ENCODE measurements around the gene CDC20B.
A peak's percentile ranks its signal among the peaks of the same experiment; 100 is the strongest.

Gene CDC20B

GRCh38 chr5:55172937-55173686 is at the start of gene CDC20B:
Gene CDC20B (minus strand): TSS chr5:55173177. CDS start chr5:55173000, 177 bp downstream.
- peaks cover 76% of the 10 kb centered on the region for H3K27me3 ChIP-seq (ENCODE audit: control insufficient read depth, insufficient read depth, low read length)

GRCh38 chr5:55222092-55222984 is 49.4 kb upstream of the CDC20B start:
- Histone ChIP-seq H3K9me3 (ENCODE audit: control insufficient read depth, insufficient read depth, low read length) (no peaks in the 10 kb centered on the region), H3K27me3 (ENCODE audit: control insufficient read depth, insufficient read depth, low read length) (peaks cover 95% of the 10 kb centered on the region), H3K4me3 (ENCODE audit: low read depth, low read length) (peak overlapping the region; percentile 32)

More at GRCh38 chr5:55172937-55173686, at the start of gene CDC20B:
- Histone ChIP-seq H3K4me1 (ENCODE audit: control insufficient read depth, insufficient read depth, low read length) (no peaks in the 10 kb centered on the region), H3K9ac (ENCODE audit: low read depth, low read length) (no peak within 1 kb of the TSS), H3K9me3 (ENCODE audit: control insufficient read depth, insufficient read depth, low read length) (no peaks in the 10 kb centered on the region), H3K4me3 (ENCODE audit: low read depth, low read length) (peak within 1 kb of the TSS; percentile 49), H3K36me3 (ENCODE audit: control insufficient read depth, insufficient read depth, low read length) (no peaks in the 10 kb centered on the region)

GRCh38 chr5:55220433-55221185 is 47.6 kb upstream of the CDC20B start:
- Histone ChIP-seq H3K36me3 (ENCODE audit: control insufficient read depth, insufficient read depth, low read length) (no peaks in the 10 kb centered on the region), H3K9me3 (ENCODE audit: control insufficient read depth, insufficient read depth, low read length) (no peaks in the 10 kb centered on the region), H3K4me1 (ENCODE audit: control insufficient read depth, insufficient read depth, low read length) (peaks cover 3% of the 10 kb centered on the region), H3K27me3 (ENCODE audit: control insufficient read depth, insufficient read depth, low read length) (peaks cover 89% of the 10 kb centered on the region), H3K9ac (ENCODE audit: low read depth, low read length) (no peak overlapping the region), H3K4me3 (ENCODE audit: low read depth, low read length) (peak overlapping the region; percentile 68)

More at GRCh38 chr5:55222092-55222984, 49.4 kb upstream of the CDC20B start:
- H3K36me3 ChIP-seq (ENCODE audit: control insufficient read depth, insufficient read depth, low read length): no peaks in the 10 kb centered on the region
- H3K9ac ChIP-seq (ENCODE audit: low read depth, low read length): no peak overlapping the region
- peaks cover 3% of the 10 kb centered on the region for H3K4me1 ChIP-seq (ENCODE audit: control insufficient read depth, insufficient read depth, low read length)

GRCh38 chr5:55219770-55220169 is 46.8 kb upstream of the CDC20B start:
- Histone ChIP-seq H3K4me3 (ENCODE audit: low read depth, low read length) (peak overlapping the region; percentile 68), H3K9ac (ENCODE audit: low read depth, low read length) (no peak overlapping the region), H3K36me3 (ENCODE audit: control insufficient read depth, insufficient read depth, low read length) (no peaks in the 10 kb centered on the region), H3K9me3 (ENCODE audit: control insufficient read depth, insufficient read depth, low read length) (no peaks in the 10 kb centered on the region), H3K27me3 (ENCODE audit: control insufficient read depth, insufficient read depth, low read length) (peaks cover 81% of the 10 kb centered on the region), H3K4me1 (ENCODE audit: control insufficient read depth, insufficient read depth, low read length) (peaks cover 3% of the 10 kb centered on the region)

GRCh38 chr5:55218967-55219366 is 46.0 kb upstream of the CDC20B start:
- Histone ChIP-seq H3K9ac (ENCODE audit: low read depth, low read length) (no peak overlapping the region), H3K36me3 (ENCODE audit: control insufficient read depth, insufficient read depth, low read length) (no peaks in the 10 kb centered on the region), H3K9me3 (ENCODE audit: control insufficient read depth, insufficient read depth, low read length) (no peaks in the 10 kb centered on the region), H3K4me1 (ENCODE audit: control insufficient read depth, insufficient read depth, low read length) (peaks cover 3% of the 10 kb centered on the region), H3K4me3 (ENCODE audit: low read depth, low read length) (no peak overlapping the region), H3K27me3 (ENCODE audit: control insufficient read depth, insufficient read depth, low read length) (peaks cover 73% of the 10 kb centered on the region)

GRCh38 chr5:55211184-55211874 is 38.4 kb upstream of the CDC20B start:
- H3K9ac ChIP-seq (ENCODE audit: low read depth, low read length): no peak overlapping the region
- no peaks in the 10 kb centered on the region for H3K36me3 ChIP-seq (ENCODE audit: control insufficient read depth, insufficient read depth, low read length)
- H3K4me3 ChIP-seq (ENCODE audit: low read depth, low read length): no peak overlapping the region
- H3K4me1 ChIP-seq (ENCODE audit: control insufficient read depth, insufficient read depth, low read length): no peaks in the 10 kb centered on the region
- no peaks in the 10 kb centered on the region for H3K9me3 ChIP-seq (ENCODE audit: control insufficient read depth, insufficient read depth, low read length)
- H3K27me3 ChIP-seq (ENCODE audit: control insufficient read depth, insufficient read depth, low read length): peaks cover 4% of the 10 kb centered on the region

GRCh38 chr5:55205001-55205400 is 32.0 kb upstream of the CDC20B start:
- no peak overlapping the region for H3K9ac ChIP-seq (ENCODE audit: low read depth, low read length)
- H3K4me3 ChIP-seq (ENCODE audit: low read depth, low read length): no peak overlapping the region
- H3K9me3 ChIP-seq (ENCODE audit: control insufficient read depth, insufficient read depth, low read length): no peaks in the 10 kb centered on the region
- H3K36me3 ChIP-seq (ENCODE audit: control insufficient read depth, insufficient read depth, low read length): no peaks in the 10 kb centered on the region
- no peaks in the 10 kb centered on the region for H3K4me1 ChIP-seq (ENCODE audit: control insufficient read depth, insufficient read depth, low read length)
- H3K27me3 ChIP-seq (ENCODE audit: control insufficient read depth, insufficient read depth, low read length): peaks cover 4% of the 10 kb centered on the region

GRCh38 chr5:55191165-55191564 is 18.2 kb upstream of the CDC20B start:
- Histone ChIP-seq H3K4me3 (ENCODE audit: low read depth, low read length) (no peak overlapping the region), H3K9ac (ENCODE audit: low read depth, low read length) (no peak overlapping the region), H3K4me1 (ENCODE audit: control insufficient read depth, insufficient read depth, low read length) (no peaks in the 10 kb centered on the region), H3K36me3 (ENCODE audit: control insufficient read depth, insufficient read depth, low read length) (no peaks in the 10 kb centered on the region), H3K27me3 (ENCODE audit: control insufficient read depth, insufficient read depth, low read length) (peaks cover 25% of the 10 kb centered on the region), H3K9me3 (ENCODE audit: control insufficient read depth, insufficient read depth, low read length) (no peaks in the 10 kb centered on the region)

- peaks cover 45% of the 10 kb centered on the region for H3K27me3 ChIP-seq (ENCODE audit: control insufficient read depth, insufficient read depth, low read length)
- no peak overlapping the region for H3K9ac ChIP-seq (ENCODE audit: low read depth, low read length)
- H3K36me3 ChIP-seq (ENCODE audit: control insufficient read depth, insufficient read depth, low read length): no peaks in the 10 kb centered on the region
- no peaks in the 10 kb centered on the region for H3K9me3 ChIP-seq (ENCODE audit: control insufficient read depth, insufficient read depth, low read length)
- no peak overlapping the region for H3K4me3 ChIP-seq (ENCODE audit: low read depth, low read length)
- H3K4me1 ChIP-seq (ENCODE audit: control insufficient read depth, insufficient read depth, low read length): no peaks in the 10 kb centered on the region
These were observed 15.9 kb upstream of the CDC20B start for GRCh38 chr5:55188656-55189540.

- Histone ChIP-seq H3K9me3 (ENCODE audit: control insufficient read depth, insufficient read depth, low read length) (no peaks in the 10 kb centered on the region), H3K27me3 (ENCODE audit: control insufficient read depth, insufficient read depth, low read length) (peaks cover 55% of the 10 kb centered on the region), H3K36me3 (ENCODE audit: control insufficient read depth, insufficient read depth, low read length) (no peaks in the 10 kb centered on the region)
These were observed 14.4 kb upstream of the CDC20B start for GRCh38 chr5:55187370-55187769.

More at GRCh38 chr5:55187370-55187769, 14.4 kb upstream of the CDC20B start:
- H3K4me1 ChIP-seq (ENCODE audit: control insufficient read depth, insufficient read depth, low read length): no peaks in the 10 kb centered on the region
- H3K9ac ChIP-seq (ENCODE audit: low read depth, low read length): no peak overlapping the region
- H3K4me3 ChIP-seq (ENCODE audit: low read depth, low read length): no peak overlapping the region

All from iPS-15b (cell line).